ENCODE measurements around the gene NAALADL1.

GRCh38 chr11:65059959-65060824 is 1.8 kb upstream of the NAALADL1 start:
- TF ChIP-seq CTCFL (IDR thresholded peaks at IDR 0.05; ENCODE audit: borderline replicate concordance, insufficient read depth, low read depth, low read length, poor library complexity, severe bottlenecking) (no peak), CREB3 (tag; conservative IDR thresholded peaks at IDR 0.05; ENCODE audit: low read depth) (0 out of 2 replicates have a peak, but pooled peaks have one; percentile 52), HDGF (IDR thresholded peaks at IDR 0.05) (no peak), POLR2A (conservative IDR thresholded peaks at IDR 0.05) (no peak), BDP1 (IDR thresholded peaks at IDR 0.05; ENCODE audit: insufficient read depth, insufficient read length) (no peak), HNRNPK (IDR thresholded peaks at IDR 0.05; ENCODE audit: low read depth, low read length, poor library complexity, severe bottlenecking) (no peak)

Data from K562 (cell line).